Measurements from ENCODE around the gene MNDA. TPM values are rescaled to one million over a fixed set of nuclear protein-coding genes. Genes with fewer than 3 reads are reported as not detected.

Gene MNDA
- total and polyA plus RNA-seq, 2 of the 8 experiments (the other 6 are each of a cell fraction or from before 2014, with no cell fraction given): not detected

DNA sequence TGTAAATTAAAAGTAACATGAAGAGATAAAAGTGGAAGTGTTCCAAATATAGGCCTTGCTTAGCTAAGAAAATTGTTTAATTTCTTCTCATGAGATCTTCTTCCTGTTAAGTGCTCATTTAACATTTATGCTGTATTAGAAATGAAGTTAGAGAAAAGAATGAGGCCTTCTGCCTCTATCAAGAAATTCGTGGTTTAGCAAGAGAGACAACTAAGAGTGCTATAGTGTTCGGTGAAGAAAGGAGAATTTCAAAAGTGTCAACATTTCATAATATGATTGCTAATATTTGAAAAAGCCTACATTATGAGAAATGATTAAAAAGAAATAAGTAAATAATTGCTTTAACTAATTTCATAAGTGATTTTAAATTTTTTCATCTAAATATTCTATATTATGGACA lies 18.8 kb upstream of the MNDA start:
- DNase-seq (ENCODE audit: low read depth in 1 of 2, low spot score in 2 of 2) (no peak), FAIRE-seq (no peak)
- no peak overlapping the region for H3K4ac ChIP-seq (replicated peaks; ENCODE audit: insufficient read length, low read depth, low read length)

More for the DNA sequence above, 18.8 kb upstream of the MNDA start:
- no peak overlapping the region for H3K56ac ChIP-seq (replicated peaks; ENCODE audit: insufficient read length, low read depth, low read length)
- H3K4me3 ChIP-seq (ENCODE audit: extremely low read depth in 1 of 4, insufficient read depth in 2 of 4, low read depth in 3 of 4, low read length in 4 of 4): no peak overlapping the region
- H3K4me1 ChIP-seq (replicated peaks in 1 of 4; ENCODE audit: control insufficient read depth in 3 of 4, insufficient read depth in 4 of 4, low read length in 3 of 4): no peaks in the 10 kb centered on the region
- no peak overlapping the region for H2BK15ac ChIP-seq (ENCODE audit: low read length)
- H2BK120ac ChIP-seq (replicated peaks; ENCODE audit: low read depth, low read length): no peak overlapping the region
- no peak overlapping the region for H2AK5ac ChIP-seq (ENCODE audit: low read depth, low read length)
- H3K18ac ChIP-seq (ENCODE audit: extremely low read depth, low read length): no peak overlapping the region
- 86% methylated on average over 2 of the region's 2 CpGs; no CpG with 5 or more reads in 1 of the 2 experiments for WGBS, 2 experiments (ENCODE audit: extremely low coverage in 1 of 2, insufficient coverage in 1 of 2, insufficient read length in 1 of 2, insufficient replicate concordance in 2 of 2, low coverage in 1 of 2, low lambda C conversion rate in 2 of 2, missing lambda C conversion rate in 1 of 2)
- H4K8ac ChIP-seq (ENCODE audit: extremely low read depth, insufficient read depth, low read length): no peak overlapping the region
- H3K9me3 ChIP-seq (ENCODE audit: insufficient read depth in 2 of 2, low read depth in 1 of 2, low read length in 1 of 2): no peaks in the 10 kb centered on the region
- no peak overlapping the region for H3K4me2 ChIP-seq (ENCODE audit: insufficient read depth in 1 of 2, low read depth in 2 of 2, low read length in 2 of 2)
- no peak overlapping the region for H3K23ac ChIP-seq (ENCODE audit: insufficient read length)
- H2BK5ac ChIP-seq (ENCODE audit: low read depth, low read length): no peak overlapping the region
- no peak overlapping the region for H2BK12ac ChIP-seq (ENCODE audit: low read depth, low read length)
- H3K23me2 ChIP-seq (ENCODE audit: low read depth, low read length): no peaks in the 10 kb centered on the region
- H4K5ac ChIP-seq (ENCODE audit: insufficient read length, low read depth, low read length): no peak overlapping the region
- TF ChIP-seq SIX5 (IDR thresholded peaks at IDR 0.05; ENCODE audit: low read depth, low read length): no peak
- no peaks in the 10 kb centered on the region for H4K20me1 ChIP-seq (replicated peaks in 1 of 2; ENCODE audit: control insufficient read depth in 1 of 2, insufficient read depth in 2 of 2, low read length in 2 of 2)
- ChIA-PET CTCF (ENCODE audit: partially characterized antibody) (no interaction called here), POLR2A (ENCODE audit: partially characterized antibody) (no interaction called here)
- no peaks in the 10 kb centered on the region for H3K79me2 ChIP-seq (ENCODE audit: control insufficient read depth in 1 of 2, insufficient read depth in 2 of 2, low read length in 2 of 2)
- no peak overlapping the region for H2BK20ac ChIP-seq (ENCODE audit: low read length)
- no peaks in the 10 kb centered on the region for H3K27me3 ChIP-seq (replicated peaks in 1 of 4; ENCODE audit: control insufficient read depth in 3 of 4, extremely low read depth in 1 of 4, insufficient read depth in 3 of 4, low read length in 3 of 4)
- H3K79me1 ChIP-seq (ENCODE audit: low read depth, low read length): no peaks in the 10 kb centered on the region
- H3K9ac ChIP-seq (replicated peaks in 1 of 4; ENCODE audit: extremely low read depth in 1 of 4, low read depth in 3 of 4, low read length in 3 of 4): no peak overlapping the region
- H3K14ac ChIP-seq (ENCODE audit: insufficient read length): no peak overlapping the region
- H3K27ac ChIP-seq (ENCODE audit: low read depth, low read length): no peak overlapping the region
- H3K36me3 ChIP-seq (ENCODE audit: control insufficient read depth in 2 of 4, insufficient read depth in 4 of 4, low read length in 3 of 4): no peaks in the 10 kb centered on the region
- no peak overlapping the region for H2AFZ ChIP-seq (ENCODE audit: low read length)
- no peak overlapping the region for H4K91ac ChIP-seq (replicated peaks; ENCODE audit: insufficient read length, low read length)
